CD4-positive, alpha-beta T cell (primary cell): Measurements from ENCODE around the gene RAVER1. TPM values are rescaled to one million over a fixed set of nuclear protein-coding genes. Genes with fewer than 3 reads are reported as not detected.
A peak's percentile ranks its signal among the peaks of the same experiment; 100 is the strongest.

Experiments
- ATAC-seq: fragments of 200-7000 bp; cut with Tn5 transposase; one replicate; pipeline ENCODE4 v1.10.0; 2022; ENCODE audit warnings: mild to moderate bottlenecking; ENCODE audit not compliant: poor library complexity
- CTCF ChIA-PET: fragments of 350-600 bp; sonication (Branson Sonifier 250); formaldehyde crosslinking; loops from one replicate; lab custom pipeline; 2021; ENCODE audit warnings: antibody characterized with exemption, inconsistent platforms; lab: Charles Lee
- POLR2A ChIA-PET: fragments of 350-600 bp; sonication (Branson Sonifier 250); formaldehyde crosslinking; loops from one replicate; lab custom pipeline; 2021; ENCODE audit warnings: antibody characterized with exemption, inconsistent platforms; lab: Charles Lee
- DNase-seq, 14 experiments: peaks; one replicate each; pipeline ENCODE4 v3.0.0-alpha.2; 2013 to 2020; ENCODE audit warnings: mixed read lengths in 2 of 14
- H3K27ac ChIP-seq, 2 donors: one replicate each; pipeline versions ENCODE4 v1.5.1 to v1.7.0; 2013; ENCODE audit warnings: low read length in 2 of 2, low read depth in 1 of 2, mild to moderate bottlenecking in 1 of 2
- H3K27me3 ChIP-seq, 2 experiments: 1 replicate in 1 of 2; 2 replicates in 1 of 2; pipeline versions ENCODE4 v1.6.1 to v1.7.0; 2013; ENCODE audit warnings: low read length in 2 of 2, control low read depth in 1 of 2, mild to moderate bottlenecking in 1 of 2, moderate library complexity in 1 of 2; ENCODE audit not compliant: insufficient read depth in 2 of 2, control insufficient read depth in 1 of 2
- H3K36me3 ChIP-seq: one replicate; pipeline ENCODE4 v1.6.1; 2013; ENCODE audit warnings: low read length, control low read depth; ENCODE audit not compliant: insufficient read depth
- H3K4me1 ChIP-seq: one replicate; pipeline ENCODE4 v1.6.1; 2013; ENCODE audit warnings: low read length, control low read depth; ENCODE audit not compliant: insufficient read depth
- H3K4me3 ChIP-seq: one replicate; pipeline ENCODE4 v1.5.1; 2013; ENCODE audit warnings: mild to moderate bottlenecking, low read length, moderate library complexity
- H3K9me3 ChIP-seq, 2 experiments: 1 replicate in 1 of 2; 2 replicates in 1 of 2; pipeline versions ENCODE4 v1.6.1 to v1.7.0; 2013; ENCODE audit warnings: low read length in 2 of 2, mild to moderate bottlenecking in 2 of 2, control low read depth in 1 of 2, moderate library complexity in 1 of 2; ENCODE audit not compliant: control insufficient read depth in 1 of 2, insufficient read depth in 1 of 2
- H3K27ac Mint-ChIP-seq: one replicate; pipeline ENCODE4 v1.8.0; 2020; ENCODE audit warnings: mixed read lengths
- H3K27me3 Mint-ChIP-seq: one replicate; pipeline ENCODE4 v1.8.0; 2021; ENCODE audit warnings: mixed read lengths
- H3K36me3 Mint-ChIP-seq: one replicate; pipeline ENCODE4 v1.8.0; 2021; ENCODE audit warnings: low read depth, mixed read lengths
- H3K4me1 Mint-ChIP-seq: one replicate; pipeline ENCODE4 v1.8.0; 2021; ENCODE audit warnings: low read depth, mixed read lengths
- H3K4me3 Mint-ChIP-seq: one replicate; pipeline ENCODE4 v1.8.0; 2020; ENCODE audit warnings: mild to moderate bottlenecking, mixed read lengths
- H3K9me3 Mint-ChIP-seq: one replicate; pipeline ENCODE4 v1.8.0; 2020; ENCODE audit warnings: mixed read lengths
- intact Hi-C, 2 experiments: fragments of 100-400 bp; cut with DNase I in 1 of 2; cut with micrococcal nuclease in 1 of 2; formaldehyde crosslinking; loops; one replicate each; pipeline versions ENCODE4 v1.15.1 to v1.9.0; 2023 to 2025; cut with DNase I, micrococcal nuclease
- total RNA-seq, 174 experiments: library from RNA in 2 of 174; stranded (reverse) in 2 of 174; gene quantifications; one replicate each; pipeline ENCODE4 v1.2.3 and lab custom pipeline; 2021 to 2026
- TF ChIP-seq, protein P1 (sequence below): fragments of 200-600 bp; IDR thresholded peaks from one replicate; pipeline ENCODE4 v1.8.0; 2022; ENCODE audit warnings: antibody characterized with exemption, mild to moderate bottlenecking

RAVER1 gene
- total RNA-seq, 2 experiments from 2014 or later, result 20.5 to 21.3 TPM

DNA sequence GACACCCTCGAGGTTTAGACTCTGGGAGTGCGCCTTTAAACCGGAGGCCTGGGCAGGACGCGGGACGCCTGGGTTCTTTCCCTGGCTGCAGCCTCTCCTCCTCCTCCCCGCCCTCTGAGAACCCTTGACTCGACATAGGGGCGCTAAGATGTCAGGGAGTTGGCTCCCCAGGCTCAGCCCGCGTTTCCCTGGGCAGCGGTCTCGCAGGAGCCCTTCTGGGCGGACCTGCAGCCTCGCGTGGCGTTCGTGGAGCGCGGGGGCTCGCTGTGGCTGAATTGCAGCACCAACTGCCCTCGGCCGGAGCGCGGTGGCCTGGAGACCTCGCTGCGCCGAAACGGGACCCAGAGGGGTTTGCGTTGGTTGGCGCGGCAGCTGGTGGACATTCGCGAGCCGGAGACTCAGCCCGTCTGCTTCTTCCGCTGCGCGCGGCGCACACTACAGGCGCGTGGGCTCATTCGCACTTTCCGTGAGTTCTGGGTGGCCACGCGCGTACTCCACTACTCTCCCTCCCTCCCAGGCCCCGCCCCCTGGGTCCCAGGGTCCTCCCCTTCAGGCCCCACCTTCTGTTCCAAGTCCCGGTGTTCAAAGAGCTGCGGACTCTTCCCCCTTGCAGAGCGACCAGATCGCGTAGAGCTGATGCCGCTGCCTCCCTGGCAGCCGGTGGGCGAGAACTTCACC, 42.3 kb downstream of the RAVER1 start:
- Mint-ChIP-seq H3K4me1 (peaks cover 74% of the 10 kb centered on the region), H3K27ac (no peak overlapping the region), H3K36me3 (peaks cover 7% of the 10 kb centered on the region), H3K9me3 (no peaks in the 10 kb centered on the region), H3K4me3 (peak overlapping the region; percentile 81), H3K27me3 (peaks cover 89% of the 10 kb centered on the region)
- CTCF ChIA-PET, result interaction anchor here (0.5 to 2.4 kb wide), 6 partner anchors 12 to 71 kb away, joined by 3 to 9 read pairs (median 3); partner anchors contain the start of gene ICAM1
- intact Hi-C loops, result no loop called here
- no peak overlapping the region for H3K27ac ChIP-seq
- peaks cover 100% of the 10 kb centered on the region for H3K4me1 ChIP-seq
- peaks cover 86 to 87% of the 10 kb centered on the region in 2 experiments for H3K27me3 ChIP-seq
- ATAC-seq (peak; percentile 10), DNase-seq (peak in 9 of 14 experiments; percentile 34 to 76 (median 47))
- H3K36me3 ChIP-seq, result peaks cover 2% of the 10 kb centered on the region
- H3K9me3 ChIP-seq, result peaks cover 0 to 71% of the 10 kb centered on the region in 2 experiments
- H3K4me3 ChIP-seq, result peak overlapping the region; percentile 48
- POLR2A ChIA-PET, result interaction anchor here (1.3 to 5.0 kb wide), 4 partner anchors 20 to 98 kb away, joined by 3 to 39 read pairs (median 6); partner anchors contain the start of genes ICAM1 and RAVER1
- TF ChIP-seq, protein P1, sequence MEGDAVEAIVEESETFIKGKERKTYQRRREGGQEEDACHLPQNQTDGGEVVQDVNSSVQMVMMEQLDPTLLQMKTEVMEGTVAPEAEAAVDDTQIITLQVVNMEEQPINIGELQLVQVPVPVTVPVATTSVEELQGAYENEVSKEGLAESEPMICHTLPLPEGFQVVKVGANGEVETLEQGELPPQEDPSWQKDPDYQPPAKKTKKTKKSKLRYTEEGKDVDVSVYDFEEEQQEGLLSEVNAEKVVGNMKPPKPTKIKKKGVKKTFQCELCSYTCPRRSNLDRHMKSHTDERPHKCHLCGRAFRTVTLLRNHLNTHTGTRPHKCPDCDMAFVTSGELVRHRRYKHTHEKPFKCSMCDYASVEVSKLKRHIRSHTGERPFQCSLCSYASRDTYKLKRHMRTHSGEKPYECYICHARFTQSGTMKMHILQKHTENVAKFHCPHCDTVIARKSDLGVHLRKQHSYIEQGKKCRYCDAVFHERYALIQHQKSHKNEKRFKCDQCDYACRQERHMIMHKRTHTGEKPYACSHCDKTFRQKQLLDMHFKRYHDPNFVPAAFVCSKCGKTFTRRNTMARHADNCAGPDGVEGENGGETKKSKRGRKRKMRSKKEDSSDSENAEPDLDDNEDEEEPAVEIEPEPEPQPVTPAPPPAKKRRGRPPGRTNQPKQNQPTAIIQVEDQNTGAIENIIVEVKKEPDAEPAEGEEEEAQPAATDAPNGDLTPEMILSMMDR, result no peak

DNA sequence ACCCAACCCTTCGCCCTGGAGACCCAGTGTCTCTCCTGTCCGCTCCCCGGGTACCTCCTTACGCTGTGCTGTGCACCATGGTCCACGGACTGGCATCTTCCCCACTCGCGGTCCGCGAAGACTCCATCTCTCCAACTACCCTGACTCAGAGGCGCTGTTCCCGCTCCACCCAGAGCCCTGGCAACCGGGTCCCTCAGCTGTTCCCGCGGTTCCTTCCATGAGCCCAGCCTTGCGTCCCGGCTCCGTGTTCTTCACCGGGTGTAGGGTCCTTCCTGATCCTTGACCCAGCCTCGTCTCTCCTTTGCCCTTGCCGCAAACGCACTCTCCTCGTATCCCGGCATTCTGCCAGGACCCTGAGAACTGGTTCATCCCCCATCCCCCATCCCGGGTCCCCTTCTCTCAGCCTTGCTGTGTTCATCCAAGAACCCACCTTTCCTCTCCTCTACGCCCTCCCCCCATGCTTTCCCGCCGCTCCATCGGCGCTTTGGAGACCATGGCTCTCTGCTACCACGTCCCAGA, 42.9 kb downstream of the RAVER1 start:
- H3K27me3 ChIP-seq, result peaks cover 81 to 82% of the 10 kb centered on the region in 2 experiments
- no peak overlapping the region for H3K27ac Mint-ChIP-seq
- H3K9me3 ChIP-seq, result peaks cover 0 to 71% of the 10 kb centered on the region in 2 experiments
- peak overlapping the region; percentile 81 for H3K4me3 Mint-ChIP-seq
- TF ChIP-seq, protein P1, result no peak
- POLR2A ChIA-PET, result interaction anchor here (1.6 to 5.0 kb wide), 2 partner anchors 20 to 24 kb away, joined by 4 to 39 read pairs; partner anchors contain the start of gene ICAM1
- H3K9me3 Mint-ChIP-seq, result no peaks in the 10 kb centered on the region
- DNase-seq, result peak in 1 of 14 experiments; percentile 38
- H3K4me1 Mint-ChIP-seq, result peaks cover 73% of the 10 kb centered on the region
- no peak overlapping the region for H3K27ac ChIP-seq
- intact Hi-C loops, result no loop called here
- peaks cover 13% of the 10 kb centered on the region for H3K36me3 Mint-ChIP-seq
- CTCF ChIA-PET, result interaction anchor here (1.5 to 2.3 kb wide), 3 partner anchors 19 to 126 kb away, joined by 4 to 10 read pairs (median 6); partner anchors contain the start of gene ICAM1
- peaks cover 83% of the 10 kb centered on the region for H3K27me3 Mint-ChIP-seq
- H3K36me3 ChIP-seq, result peaks cover 8% of the 10 kb centered on the region
- no peak for ATAC-seq
- peaks cover 97% of the 10 kb centered on the region for H3K4me1 ChIP-seq
- peak overlapping the region; percentile 48 for H3K4me3 ChIP-seq

DNA sequence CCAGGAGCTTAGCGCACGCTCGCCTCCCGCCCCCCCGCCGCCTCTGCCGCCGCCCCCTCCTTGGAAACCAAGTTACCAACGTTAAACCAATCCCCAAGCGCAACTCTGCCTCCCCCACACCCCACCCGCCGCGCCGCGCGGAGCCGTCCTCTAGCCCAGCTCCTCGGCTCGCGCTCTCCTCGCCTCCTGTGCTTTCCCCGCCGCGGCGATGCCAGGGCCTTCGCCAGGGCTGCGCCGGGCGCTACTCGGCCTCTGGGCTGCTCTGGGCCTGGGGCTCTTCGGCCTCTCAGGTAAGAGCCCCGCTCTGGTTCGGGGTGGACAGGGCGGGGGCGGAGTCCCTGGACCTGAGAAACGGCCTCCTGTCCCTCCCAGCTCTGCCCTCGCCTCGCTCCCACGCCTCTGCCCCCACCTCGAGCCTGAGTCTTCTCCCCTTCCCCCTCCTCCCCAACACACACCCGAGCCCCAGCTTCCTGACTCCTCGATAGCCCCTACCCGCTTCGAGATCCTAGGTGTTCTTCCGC, 43.4 kb downstream of the RAVER1 start, which contains the start of gene ICAM5:
Gene ICAM5 (plus strand): TSS at position 117 of the 521 bp plus-strand sequence. CDS start 92 bp downstream, at position 209.
- peak within 1 kb of the TSS; percentile 81 for H3K4me3 Mint-ChIP-seq
- Histone ChIP-seq H3K27ac (no peak within 1 kb of the TSS), H3K27me3 (peaks cover 77% of the 10 kb centered on the region in 2 experiments), H3K9me3 (peaks cover 0 to 66% of the 10 kb centered on the region in 2 experiments), H3K36me3 (peaks cover 13% of the 10 kb centered on the region), H3K4me1 (peaks cover 92% of the 10 kb centered on the region), H3K4me3 (peak within 1 kb of the TSS; percentile 48)
- POLR2A ChIA-PET, result interaction anchor here (0.6 to 5.0 kb wide), 4 partner anchors 19 to 122 kb away, joined by 3 to 39 read pairs (median 4); partner anchors contain the start of gene ICAM1
- CTCF ChIA-PET, result interaction anchor here (0.8 to 3.1 kb wide), 5 partner anchors 19 to 127 kb away, joined by 3 to 10 read pairs (median 6); partner anchors contain the start of gene ICAM1
- peaks cover 78% of the 10 kb centered on the region for H3K27me3 Mint-ChIP-seq
- ATAC-seq (no peak), DNase-seq (peak in 4 of 14 experiments; percentile 23 to 63 (median 45))
- H3K9me3 Mint-ChIP-seq, result no peaks in the 10 kb centered on the region
- H3K4me1 Mint-ChIP-seq, result peaks cover 73% of the 10 kb centered on the region
- H3K27ac Mint-ChIP-seq, result no peak within 1 kb of the TSS
- H3K36me3 Mint-ChIP-seq, result peaks cover 18% of the 10 kb centered on the region
- intact Hi-C loops, result loop anchor here in 1 of 2 experiments (5.0 kb wide), 1 partner anchor 42 kb away; the partner anchor contains the start of gene RAVER1
- TF ChIP-seq, protein P1, result no peak
